Transverse colon (tissue), 4 donors: ENCODE results near the gene MARS1. TPM values are rescaled to one million over a fixed set of nuclear protein-coding genes. Genes with fewer than 3 reads are reported as not detected.
"Not testable (repeated sequence)": the region's sequence is repeated elsewhere in the genome, so short reads cannot be mapped to it uniquely, and the experiment has no call there.

Experiments
- DNase-seq: peaks from one replicate; pipeline ENCODE4 v3.0.0-alpha.2; 2019
- H3K27ac ChIP-seq, 4 donors: fragments of 200-600 bp; sonication (generic); 2 replicates each; pipeline ENCODE4 v1.5.1; 2016 to 2018; ENCODE audit warnings: inconsistent platforms in 4 of 4
- H3K27me3 ChIP-seq: fragments of 200-600 bp; sonication (generic); 2 replicates; pipeline ENCODE4 v1.5.1; 2017; ENCODE audit warnings: inconsistent platforms
- H3K36me3 ChIP-seq, 4 donors: fragments of 200-600 bp; sonication (generic); 2 replicates each; pipeline ENCODE4 v1.5.1; 2017 to 2019; ENCODE audit warnings: inconsistent platforms in 4 of 4
- H3K4me1 ChIP-seq, 4 donors: fragments of 200-600 bp; sonication (generic); 2 replicates each; pipeline ENCODE4 v1.5.1; 2017 to 2020; ENCODE audit warnings: inconsistent platforms in 4 of 4
- H3K4me3 ChIP-seq, 4 donors: fragments of 200-600 bp; sonication (generic); 1 replicate in 1 of 4; 2 replicates in 3 of 4; pipeline versions ENCODE4 v1.5.1 to v1.6.1; 2017 to 2019; ENCODE audit warnings: inconsistent platforms in 4 of 4
- H3K9me3 ChIP-seq, 2 donors: fragments of 200-600 bp; sonication (generic); 2 replicates each; pipeline ENCODE4 v1.5.1; 2017 to 2019; ENCODE audit warnings: inconsistent platforms in 2 of 2
- EP300 ChIP-seq: sonication (generic); formaldehyde crosslinking; IDR thresholded peaks from one replicate; pipeline ENCODE4 v1.6.1; 2017; ENCODE audit warnings: antibody characterized with exemption, low read depth
- POLR2A ChIP-seq: fragments of 450-650 bp; IDR thresholded peaks from one replicate; pipeline ENCODE4 v1.6.1; 2016; ENCODE audit warnings: antibody characterized with exemption, mild to moderate bottlenecking, moderate library complexity
- POLR2AphosphoS5 ChIP-seq, 3 donors: sonication (generic); formaldehyde crosslinking; IDR thresholded peaks; one replicate each; pipeline ENCODE4 v1.6.1; 2016; ENCODE audit warnings: antibody characterized with exemption in 3 of 3
- WGBS, 2 donors: methylation state at CpG; one replicate each; pipeline ENCODE4 v1.1.5; 2018; ENCODE audit warnings: low coverage in 1 of 2; 5-methylcytosine and 5-hydroxymethylcytosine counted together
- in situ Hi-C, 4 donors: fragments of 200-750 bp; cut with MboI; loops; one replicate each; pipeline versions ENCODE4 v1.15.0 to v1.15.1; 2017; ENCODE audit warnings: low sequenced_read_pairs in 3 of 4, low pct_ligation_motif_present in 1 of 4, low pct_unique_long_range_greater_than_20kb in 1 of 4
- intact Hi-C: fragments of 100-400 bp; cut with DNase I; formaldehyde crosslinking; loops from one replicate; pipeline ENCODE4 v1.15.1; 2023; ENCODE audit warnings: low total_unique reads
- total RNA-seq, 4 donors: library from RNA; depleted of rRNA; stranded (reverse); fragments of >200 nt; gene quantifications; one replicate each; pipeline ENCODE4 v1.1.0, GENCODE V29; 2016
- TF ChIP-seq, protein P1 (sequence below), 5 experiments: fragments of 200-600 bp in 3 of 5; fragments of 450-650 bp in 2 of 5; sonication (generic) in 3 of 5; IDR thresholded peaks; 1 replicate in 2 of 5; 2 replicates in 3 of 5; pipeline ENCODE4 v1.5.1; 2016 to 2017; ENCODE audit warnings: antibody characterized with exemption in 5 of 5, inconsistent platforms in 3 of 5, mild to moderate bottlenecking in 2 of 5, moderate library complexity in 1 of 5

Gene MARS1
- total RNA-seq, 4 donors from 2014 or later, result 39.0 to 184 (median 103) TPM

GRCh38 chr12:57554453-57554852 is 66.6 kb downstream of the MARS1 start:
- H3K27me3 ChIP-seq, result peaks cover 29% of the 10 kb centered on the region
- TF ChIP-seq POLR2AphosphoS5 (IDR thresholded peaks at IDR 0.05) (no peak), POLR2A (no peak), EP300 (no peak)
- TF ChIP-seq, protein P1, sequence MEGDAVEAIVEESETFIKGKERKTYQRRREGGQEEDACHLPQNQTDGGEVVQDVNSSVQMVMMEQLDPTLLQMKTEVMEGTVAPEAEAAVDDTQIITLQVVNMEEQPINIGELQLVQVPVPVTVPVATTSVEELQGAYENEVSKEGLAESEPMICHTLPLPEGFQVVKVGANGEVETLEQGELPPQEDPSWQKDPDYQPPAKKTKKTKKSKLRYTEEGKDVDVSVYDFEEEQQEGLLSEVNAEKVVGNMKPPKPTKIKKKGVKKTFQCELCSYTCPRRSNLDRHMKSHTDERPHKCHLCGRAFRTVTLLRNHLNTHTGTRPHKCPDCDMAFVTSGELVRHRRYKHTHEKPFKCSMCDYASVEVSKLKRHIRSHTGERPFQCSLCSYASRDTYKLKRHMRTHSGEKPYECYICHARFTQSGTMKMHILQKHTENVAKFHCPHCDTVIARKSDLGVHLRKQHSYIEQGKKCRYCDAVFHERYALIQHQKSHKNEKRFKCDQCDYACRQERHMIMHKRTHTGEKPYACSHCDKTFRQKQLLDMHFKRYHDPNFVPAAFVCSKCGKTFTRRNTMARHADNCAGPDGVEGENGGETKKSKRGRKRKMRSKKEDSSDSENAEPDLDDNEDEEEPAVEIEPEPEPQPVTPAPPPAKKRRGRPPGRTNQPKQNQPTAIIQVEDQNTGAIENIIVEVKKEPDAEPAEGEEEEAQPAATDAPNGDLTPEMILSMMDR (IDR thresholded peaks at IDR 0.05), result no peak
- no peak overlapping the region for H3K27ac ChIP-seq
- no peak overlapping the region for H3K4me3 ChIP-seq
- in situ Hi-C loops, result no loop called here
- H3K36me3 ChIP-seq, result no peaks in the 10 kb centered on the region
- no peak for DNase-seq
- no peaks in the 10 kb centered on the region for H3K9me3 ChIP-seq
- 97 to 100% methylated on average over 1 to 2 of the region's 2 CpGs for WGBS, 2 donors
- intact Hi-C loops, result no loop called here
- peaks cover 0 to 9% (median 9%) of the 10 kb centered on the region in 4 donors for H3K4me1 ChIP-seq

- Histone ChIP-seq H3K4me3 (no peak overlapping the region), H3K36me3 (no peaks in the 10 kb centered on the region), H3K27ac (no peak overlapping the region), H3K27me3 (peaks cover 24% of the 10 kb centered on the region), H3K9me3 (no peaks in the 10 kb centered on the region), H3K4me1 (peaks cover 0 to 5% (median 4%) of the 10 kb centered on the region in 4 donors)
- 94% methylated on average over 1 of the region's 1 CpG; no CpG with 5 or more reads in 1 of the 2 donors for WGBS, 2 donors
- no peak for DNase-seq
- in situ Hi-C loops, result no loop called here
- intact Hi-C loops, result loop anchor here (5.0 kb wide), 1 partner anchor 117 kb away; no protein-coding TSS in a partner anchor
- TF ChIP-seq POLR2A, result no peak
- no peak for TF ChIP-seq POLR2AphosphoS5 (IDR thresholded peaks at IDR 0.05)
- no peak for TF ChIP-seq EP300
- TF ChIP-seq, protein P1 (IDR thresholded peaks at IDR 0.05), result no peak
Observed at GRCh38 chr12:57554897-57555296, 67.0 kb downstream of the MARS1 start.

- no peaks in the 10 kb centered on the region for H3K36me3 ChIP-seq
- in situ Hi-C loops, result no loop called here
- 72 to 77% methylated on average over 4 of the region's 4 CpGs for WGBS, 2 donors
- H3K4me3 ChIP-seq, result no peak overlapping the region
- no peak overlapping the region for H3K27ac ChIP-seq
- H3K9me3 ChIP-seq, result no peaks in the 10 kb centered on the region
- TF ChIP-seq EP300 (no peak), POLR2A (no peak), POLR2AphosphoS5 (IDR thresholded peaks at IDR 0.05) (no peak)
- TF ChIP-seq, protein P1 (IDR thresholded peaks at IDR 0.05), result no peak
- intact Hi-C loops, result loop anchor here (5.0 kb wide), 1 partner anchor 113 kb away; no protein-coding TSS in a partner anchor
- no peak for DNase-seq
- H3K4me1 ChIP-seq, result no peaks in the 10 kb centered on the region
- H3K27me3 ChIP-seq, result peaks cover 27% of the 10 kb centered on the region
Observed at GRCh38 chr12:57558864-57559263, 71.0 kb downstream of the MARS1 start.

DNA sequence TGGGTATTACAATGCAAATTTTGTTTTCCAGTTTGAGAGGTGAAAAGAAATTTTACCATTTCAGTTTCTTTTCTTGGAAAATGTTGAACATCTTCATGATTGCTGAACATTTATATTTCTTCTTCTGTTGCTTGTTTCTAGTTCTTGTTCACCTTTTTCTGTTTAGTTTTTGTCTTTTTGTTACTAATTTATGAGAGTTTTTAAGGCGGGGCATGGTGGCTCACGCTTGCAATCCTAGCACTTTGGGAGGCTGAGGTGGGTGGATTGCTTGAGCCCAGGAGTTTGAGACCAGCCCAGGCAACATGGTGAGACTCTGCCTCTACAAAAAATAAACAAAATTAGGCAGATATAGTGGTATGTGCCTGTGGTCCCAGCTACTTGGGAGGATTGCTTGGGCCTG is 72.6 kb downstream of the MARS1 start:
- H3K4me3 ChIP-seq, result no peak overlapping the region
- in situ Hi-C loops, result no loop called here
- no peaks in the 10 kb centered on the region for H3K36me3 ChIP-seq
- 86 to 92% methylated on average over 2 of the region's 2 CpGs for WGBS, 2 donors
- intact Hi-C loops, result no loop called here
- no peaks in the 10 kb centered on the region for H3K9me3 ChIP-seq
- peaks cover 31% of the 10 kb centered on the region for H3K27me3 ChIP-seq
- DNase-seq, result no peak
- no peaks in the 10 kb centered on the region for H3K4me1 ChIP-seq
- TF ChIP-seq POLR2AphosphoS5 (IDR thresholded peaks at IDR 0.05), result no peak
- TF ChIP-seq POLR2A, result no peak
- TF ChIP-seq EP300, result no peak
- TF ChIP-seq, protein P1 (IDR thresholded peaks at IDR 0.05), result no peak
- no peak overlapping the region for H3K27ac ChIP-seq

DNA sequence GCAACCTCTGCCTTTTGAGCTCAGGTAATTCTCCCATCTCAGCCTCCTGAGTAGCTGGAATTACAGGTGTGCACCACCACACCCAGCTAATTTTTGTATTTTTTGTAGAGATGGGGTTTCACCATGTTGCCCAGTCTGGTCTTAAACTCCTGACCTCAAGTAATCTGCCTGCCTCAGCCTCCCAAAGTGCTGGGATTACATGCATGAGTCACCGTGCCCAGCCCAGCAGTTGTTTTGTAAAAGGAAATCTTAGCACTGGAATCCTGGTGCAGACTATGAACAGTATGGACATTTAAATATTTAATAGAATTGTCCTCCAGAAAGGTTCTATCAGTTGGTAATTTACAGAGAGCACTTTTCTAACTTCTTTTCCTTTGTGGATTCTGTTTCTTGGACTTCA is 73.2 kb downstream of the MARS1 start:
- intact Hi-C loops, H3K4me1 ChIP-seq, in situ Hi-C loops, H3K27ac ChIP-seq, H3K4me3 ChIP-seq, H3K9me3 ChIP-seq, H3K36me3 ChIP-seq, DNase-seq: not testable (repeated sequence)
- 40 to 80% methylated on average over 1 of the region's 1 CpG for WGBS, 2 donors
- peaks cover 31% of the 10 kb centered on the region for H3K27me3 ChIP-seq
